Stimulated activated naive CD8-positive, alpha-beta T cell treated with anti-CD3 and anti-CD28 coated beads, Interleukin-15, amount 100 ng/mL, for 72 hours (primary cell): ENCODE measurements around the gene TRIM39.
"Not testable (repeated sequence)": the region's sequence is repeated elsewhere in the genome, so short reads cannot be mapped to it uniquely, and the experiment has no call there.

Experiments used
- ATAC-seq: fragments of 150-1000 bp; cut with Tn5 transposase; 2 replicates; pipeline ENCODE4 v1.10.0; 2021; ENCODE audit warnings: mild to moderate bottlenecking, moderate library complexity
- DNase-seq, 2 donors: peaks; one replicate each; pipeline ENCODE4 v3.0.0; 2021 to 2022
- H3K27ac Mint-ChIP-seq, 2 donors: one replicate each; pipeline ENCODE4 v1.8.0; 2022; ENCODE audit warnings: mild to moderate bottlenecking in 2 of 2, mixed read lengths in 2 of 2, moderate library complexity in 2 of 2
- H3K27me3 Mint-ChIP-seq: one replicate; pipeline ENCODE4 v1.8.0; 2022; ENCODE audit warnings: mixed read lengths
- H3K4me1 Mint-ChIP-seq: one replicate; pipeline ENCODE4 v1.8.0; 2022; ENCODE audit warnings: mild to moderate bottlenecking, mixed read lengths
- H3K4me3 Mint-ChIP-seq, 2 donors: one replicate each; pipeline ENCODE4 v1.8.0; 2022; ENCODE audit warnings: mild to moderate bottlenecking in 2 of 2, mixed read lengths in 2 of 2, moderate library complexity in 1 of 2
- H3K9me3 Mint-ChIP-seq, 2 donors: one replicate each; pipeline ENCODE4 v1.8.0; 2022; ENCODE audit warnings: mixed read lengths in 2 of 2

Gene TRIM39

DNA sequence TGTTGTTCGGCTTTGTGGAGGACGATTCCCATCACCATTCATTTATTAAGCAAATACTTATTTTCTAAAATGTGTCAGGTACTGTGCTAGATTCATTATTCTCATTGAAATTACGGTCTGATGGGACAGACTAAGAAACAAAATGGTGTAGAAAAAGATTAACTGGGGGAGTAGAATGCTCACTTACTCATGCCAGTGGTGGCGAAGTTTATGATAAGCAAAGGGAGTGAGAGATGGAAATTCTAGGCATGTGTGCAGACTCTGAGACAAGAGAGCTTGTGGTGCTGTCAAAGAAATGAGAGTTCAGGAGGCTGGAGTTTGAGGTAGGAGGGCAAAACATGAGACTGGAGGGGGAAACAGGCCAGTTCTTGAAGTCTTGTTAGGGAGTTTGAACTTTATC is 19.1 kb downstream of the TRIM39 start:
- DNase-seq (no peak), ATAC-seq (no peak)
- Mint-ChIP-seq H3K27ac (peak overlapping the region; percentile 69 to 88), H3K27me3 (no peaks in the 10 kb centered on the region), H3K9me3 (no peaks in the 10 kb centered on the region), H3K4me3 (peak overlapping the region; percentile 83 to 90), H3K4me1 (peaks cover 54% of the 10 kb centered on the region)

DNA sequence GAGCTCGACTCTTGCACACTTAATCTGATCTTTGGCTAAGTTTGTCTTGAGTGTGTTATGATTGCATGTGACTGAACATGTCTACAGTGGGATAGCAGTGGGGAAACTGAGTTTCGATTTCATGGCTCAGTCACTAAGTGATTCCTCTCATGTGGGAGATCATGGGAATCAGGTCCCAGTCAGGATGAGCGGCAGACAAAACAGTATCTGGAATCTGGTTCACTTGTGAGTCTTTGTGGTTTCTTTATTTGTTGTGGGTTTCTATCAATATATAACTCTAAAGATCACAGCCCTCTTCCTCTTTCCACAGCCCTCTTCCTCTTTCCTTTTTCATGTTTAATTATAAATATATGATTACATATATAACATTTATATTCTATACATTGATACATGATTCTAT is 22.2 kb downstream of the TRIM39 start:
- H3K27me3 Mint-ChIP-seq, result peaks cover 16% of the 10 kb centered on the region
- no peaks in the 10 kb centered on the region for H3K9me3 Mint-ChIP-seq
- peaks cover 62% of the 10 kb centered on the region for H3K4me1 Mint-ChIP-seq
- DNase-seq (no peak), ATAC-seq (no peak)
- H3K4me3 Mint-ChIP-seq, result no peak overlapping the region
- no peak overlapping the region for H3K27ac Mint-ChIP-seq

DNA sequence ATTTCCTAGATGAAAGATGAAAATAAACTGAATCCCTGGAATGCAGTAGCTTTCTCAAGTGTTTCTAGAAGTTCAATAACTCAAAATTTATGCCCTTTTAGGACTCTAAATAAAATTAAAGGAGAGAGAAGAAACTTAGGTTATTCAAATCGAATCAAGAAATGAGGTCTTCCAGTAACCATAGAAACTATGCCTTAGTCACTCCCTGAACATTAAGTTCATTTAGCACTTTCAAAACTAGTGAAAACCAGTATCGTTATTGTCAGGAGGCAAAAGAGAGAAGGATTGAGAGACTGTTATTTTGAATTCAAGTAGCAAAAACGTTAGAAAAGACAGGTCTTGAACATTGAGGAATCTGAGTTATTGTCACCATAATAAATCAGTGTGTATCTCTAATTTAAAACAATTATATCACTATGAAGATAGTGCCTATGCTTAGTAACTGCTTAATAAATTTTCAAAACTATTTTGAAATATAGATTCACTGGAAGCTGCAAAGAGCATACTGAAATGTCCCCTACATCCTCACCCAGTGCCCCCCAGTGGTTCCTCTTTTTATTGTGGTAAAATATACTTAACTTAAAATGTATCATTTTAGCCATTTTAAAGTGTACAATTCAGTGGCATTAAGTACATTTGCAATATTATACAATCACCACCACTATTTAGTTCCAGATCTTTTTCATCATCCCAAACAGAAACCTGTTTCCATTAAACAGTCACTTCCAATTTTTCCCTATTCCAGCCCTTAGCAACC is 22.9 kb downstream of the TRIM39 start:
- DNase-seq (no peak), ATAC-seq (no peak)
- Mint-ChIP-seq H3K27me3 (peaks cover 16% of the 10 kb centered on the region), H3K9me3 (no peaks in the 10 kb centered on the region), H3K4me1 (peaks cover 56% of the 10 kb centered on the region), H3K27ac (no peak overlapping the region), H3K4me3 (no peak overlapping the region)

DNA sequence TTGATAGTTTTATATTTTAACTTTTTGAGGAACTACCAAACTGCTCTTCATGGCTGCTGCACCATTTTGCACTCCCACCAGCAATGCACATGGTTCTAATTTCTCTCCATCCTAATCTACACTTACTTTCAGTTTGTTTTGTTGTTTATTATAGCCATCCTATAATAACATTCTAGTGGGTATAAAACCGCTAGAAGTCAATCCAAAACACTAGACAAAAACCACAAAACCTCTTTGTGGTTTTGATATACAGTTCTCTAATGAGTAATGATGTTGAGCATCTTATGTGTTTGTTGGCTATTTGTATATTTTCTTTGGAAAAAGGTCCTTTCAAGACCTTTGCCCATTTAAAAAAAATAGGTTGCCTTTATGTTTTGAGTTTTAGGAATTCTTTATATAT is 23.8 kb downstream of the TRIM39 start:
- no peak overlapping the region for H3K4me3 Mint-ChIP-seq
- H3K27me3 Mint-ChIP-seq, result peaks cover 24% of the 10 kb centered on the region
- peak; percentile 74 for ATAC-seq
- H3K4me1 Mint-ChIP-seq, result peaks cover 51% of the 10 kb centered on the region
- no peak for DNase-seq
- no peak overlapping the region for H3K27ac Mint-ChIP-seq
- no peaks in the 10 kb centered on the region for H3K9me3 Mint-ChIP-seq

DNA sequence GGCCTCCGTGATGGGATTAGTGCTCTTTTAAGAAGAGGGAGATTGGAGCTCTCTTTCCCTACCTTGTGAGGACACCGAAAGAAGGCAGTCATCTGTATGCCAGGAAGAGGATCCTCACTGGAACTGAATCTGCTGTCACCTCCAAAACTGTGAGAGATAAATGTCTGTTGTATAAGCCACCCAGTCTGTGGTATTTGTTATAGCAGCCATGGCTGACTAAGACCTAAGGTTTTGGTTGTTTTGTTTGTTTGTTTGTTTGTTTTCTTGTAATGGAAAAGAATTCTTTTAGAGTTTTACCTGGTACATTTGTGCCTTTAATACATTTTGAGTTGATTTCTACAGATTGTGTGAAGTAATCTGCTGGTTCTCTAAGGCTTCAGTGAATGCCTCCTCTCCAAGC is 25.8 kb downstream of the TRIM39 start:
- Mint-ChIP-seq H3K4me1 (peaks cover 37% of the 10 kb centered on the region), H3K9me3 (no peaks in the 10 kb centered on the region), H3K4me3 (no peak overlapping the region), H3K27me3 (peaks cover 36% of the 10 kb centered on the region), H3K27ac (no peak overlapping the region)
- ATAC-seq, result no peak
- no peak for DNase-seq

DNA sequence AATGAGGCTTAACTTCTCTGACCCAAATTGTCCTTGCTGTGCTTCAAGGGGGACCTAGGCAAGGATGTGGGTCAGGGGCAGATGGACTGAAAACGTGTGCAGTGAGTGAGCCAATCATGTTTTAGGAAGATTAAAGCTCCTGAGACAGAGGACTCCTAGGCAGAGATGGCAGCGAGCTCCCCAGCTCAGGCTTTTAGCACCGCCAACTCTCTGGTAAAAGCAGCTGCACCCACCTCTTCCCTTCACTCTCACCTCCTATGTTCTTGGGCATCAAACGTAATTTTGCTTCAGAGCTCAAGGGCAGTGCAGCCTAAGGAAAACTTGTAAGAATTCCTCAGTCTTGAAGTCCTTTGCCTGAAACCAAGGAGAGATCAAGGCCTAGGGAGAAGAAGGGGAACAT is 28.6 kb downstream of the TRIM39 start:
- H3K4me3 Mint-ChIP-seq, result no peak overlapping the region
- DNase-seq (no peak), ATAC-seq (no peak)
- H3K27me3 Mint-ChIP-seq, result peaks cover 56% of the 10 kb centered on the region
- H3K27ac Mint-ChIP-seq, result no peak overlapping the region
- H3K4me1 Mint-ChIP-seq, result peaks cover 24% of the 10 kb centered on the region
- H3K9me3 Mint-ChIP-seq, result no peaks in the 10 kb centered on the region

DNA sequence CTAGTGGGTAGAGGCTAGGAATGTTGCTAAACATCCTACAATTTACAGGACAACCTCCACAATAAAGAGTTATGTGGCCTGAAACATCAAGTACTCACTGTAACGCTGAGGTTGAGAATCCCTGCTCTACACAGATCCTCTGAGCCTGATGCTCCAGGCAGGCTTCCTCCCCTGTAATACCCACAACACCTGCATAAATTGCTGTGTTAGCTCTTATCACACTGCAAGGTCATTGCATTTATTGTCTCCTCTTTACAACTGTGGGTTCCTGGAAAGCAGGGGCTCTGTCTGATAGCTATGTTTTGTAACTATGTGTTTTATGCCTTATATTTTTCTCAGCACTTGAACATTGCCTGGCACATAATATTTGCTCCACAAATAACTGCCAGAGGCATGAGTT is 29.8 kb downstream of the TRIM39 start:
- no peak for DNase-seq
- Mint-ChIP-seq H3K4me3 (no peak overlapping the region), H3K27me3 (peaks cover 69% of the 10 kb centered on the region), H3K27ac (no peak overlapping the region), H3K4me1 (peaks cover 14% of the 10 kb centered on the region), H3K9me3 (no peaks in the 10 kb centered on the region)
- ATAC-seq, result no peak

DNA sequence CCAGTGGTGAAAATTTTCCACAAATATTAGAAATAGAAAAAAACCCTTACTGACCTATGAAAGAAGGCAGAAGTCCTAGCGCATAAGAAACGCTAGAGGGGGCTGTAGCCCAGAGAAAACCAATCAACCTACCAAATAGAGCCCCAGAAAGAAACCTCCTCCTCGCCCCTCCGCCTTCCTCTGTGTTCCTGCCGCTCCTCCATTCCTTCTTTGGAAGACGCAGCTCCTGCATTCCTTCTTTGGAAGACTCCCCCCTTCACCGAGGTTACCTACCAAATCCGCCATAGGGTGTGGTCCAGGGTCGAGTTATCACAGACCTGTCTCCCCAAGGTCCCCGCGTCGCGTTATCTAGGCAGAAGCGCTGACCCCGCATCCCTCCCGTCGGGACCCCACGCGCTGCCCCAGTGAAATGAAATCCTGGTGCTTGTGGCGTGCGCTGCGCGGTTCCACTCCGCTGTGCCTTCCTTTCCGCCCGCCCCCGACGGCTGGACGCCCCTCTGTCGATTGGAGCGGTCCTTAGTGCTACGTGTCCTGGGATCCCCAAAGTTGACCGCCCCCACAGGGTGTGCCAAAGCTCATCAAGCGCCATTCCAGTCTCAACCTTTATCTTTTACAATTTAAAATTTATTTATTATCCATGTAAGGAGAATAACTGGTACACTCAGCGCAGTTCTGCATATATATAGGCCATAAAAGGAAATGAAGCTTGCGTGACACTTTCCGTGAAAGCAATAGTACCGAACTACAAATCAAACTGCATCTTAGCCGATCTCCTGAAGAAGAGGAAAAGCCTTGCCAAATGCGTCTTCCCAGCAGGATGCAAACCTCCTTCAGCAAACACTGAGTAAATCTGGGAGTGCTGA is 31.2 kb downstream of the TRIM39 start:
- peaks cover 67% of the 10 kb centered on the region for H3K27me3 Mint-ChIP-seq
- no peak overlapping the region for H3K27ac Mint-ChIP-seq
- H3K9me3 Mint-ChIP-seq, result no peaks in the 10 kb centered on the region
- H3K4me3 Mint-ChIP-seq, result peak overlapping the region; percentile 78 to 85
- H3K4me1 Mint-ChIP-seq, result peaks cover 8% of the 10 kb centered on the region
- ATAC-seq, result peak; percentile 85
- DNase-seq, result peak; percentile 44 to 48

DNA sequence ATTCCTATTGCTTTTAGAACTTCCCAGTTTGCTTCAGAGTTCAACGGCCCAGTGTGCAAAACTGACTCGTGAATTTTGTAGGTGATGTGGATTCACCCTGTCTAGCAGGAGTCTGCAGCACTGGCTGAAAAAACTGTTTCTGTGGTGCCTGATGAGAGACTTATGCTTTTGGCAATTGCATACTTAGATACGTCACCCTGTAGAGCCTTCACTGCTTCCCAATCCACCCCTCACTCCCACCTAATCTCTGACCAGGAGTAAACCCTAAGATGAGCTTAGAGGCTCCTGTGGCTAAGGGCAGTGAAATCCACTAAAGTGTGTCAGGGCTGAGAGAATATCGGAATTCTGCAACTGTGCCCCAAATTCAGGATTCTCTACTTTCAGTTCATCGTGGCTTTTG is 32.5 kb downstream of the TRIM39 start:
- Mint-ChIP-seq H3K27ac (no peak overlapping the region), H3K9me3 (no peaks in the 10 kb centered on the region), H3K4me3 (no peak overlapping the region), H3K4me1 (peaks cover 8% of the 10 kb centered on the region), H3K27me3 (peaks cover 64% of the 10 kb centered on the region)
- ATAC-seq (no peak), DNase-seq (no peak)

DNA sequence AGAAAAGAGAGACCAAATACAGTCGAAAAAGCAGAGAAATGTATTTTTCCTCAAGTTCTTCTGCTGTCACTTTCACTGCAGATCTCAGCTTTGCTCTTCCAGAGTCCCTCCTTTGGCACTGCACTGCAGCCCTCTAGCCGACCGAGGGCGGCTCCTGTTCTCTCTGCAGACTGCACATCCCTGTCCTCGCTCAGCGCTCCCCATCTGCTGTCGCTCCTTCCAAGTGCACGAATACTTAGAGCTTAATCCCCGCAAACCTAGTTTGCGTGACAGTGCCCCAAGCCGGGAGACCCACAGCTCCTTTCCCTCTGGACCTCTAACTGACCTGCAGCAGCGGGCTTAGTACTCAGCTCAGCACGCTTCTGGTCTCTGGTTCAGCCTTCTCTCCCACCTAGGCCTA is 33.4 kb downstream of the TRIM39 start:
- H3K9me3 Mint-ChIP-seq, result no peaks in the 10 kb centered on the region
- no peak overlapping the region for H3K4me3 Mint-ChIP-seq
- DNase-seq (no peak), ATAC-seq (no peak)
- H3K27ac Mint-ChIP-seq, result no peak overlapping the region
- peaks cover 8% of the 10 kb centered on the region for H3K4me1 Mint-ChIP-seq
- peaks cover 63% of the 10 kb centered on the region for H3K27me3 Mint-ChIP-seq

DNA sequence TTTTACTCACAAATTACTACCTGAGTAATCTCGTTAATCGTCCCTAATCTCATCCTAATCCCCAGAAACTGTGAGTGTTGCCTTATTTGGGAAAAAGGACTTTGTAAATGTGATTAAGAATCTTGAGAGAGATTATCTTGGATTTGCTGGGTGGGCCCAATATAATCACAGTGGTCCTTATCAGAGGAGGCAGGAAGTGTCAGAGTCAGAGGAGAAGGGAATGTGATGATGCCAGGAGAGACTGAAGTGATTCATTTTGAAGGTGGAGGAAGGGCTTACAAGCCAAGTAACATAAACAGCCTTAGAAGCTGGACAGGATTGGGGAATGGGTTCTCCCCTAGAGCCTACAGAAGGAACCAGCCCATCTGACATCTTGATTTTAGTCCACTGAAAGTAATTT is 34.9 kb downstream of the TRIM39 start:
- no peak for ATAC-seq
- no peak for DNase-seq
- Mint-ChIP-seq H3K27ac (no peak overlapping the region), H3K4me1 (peaks cover 8% of the 10 kb centered on the region), H3K27me3 (peaks cover 71% of the 10 kb centered on the region), H3K4me3 (no peak overlapping the region), H3K9me3 (no peaks in the 10 kb centered on the region)

DNA sequence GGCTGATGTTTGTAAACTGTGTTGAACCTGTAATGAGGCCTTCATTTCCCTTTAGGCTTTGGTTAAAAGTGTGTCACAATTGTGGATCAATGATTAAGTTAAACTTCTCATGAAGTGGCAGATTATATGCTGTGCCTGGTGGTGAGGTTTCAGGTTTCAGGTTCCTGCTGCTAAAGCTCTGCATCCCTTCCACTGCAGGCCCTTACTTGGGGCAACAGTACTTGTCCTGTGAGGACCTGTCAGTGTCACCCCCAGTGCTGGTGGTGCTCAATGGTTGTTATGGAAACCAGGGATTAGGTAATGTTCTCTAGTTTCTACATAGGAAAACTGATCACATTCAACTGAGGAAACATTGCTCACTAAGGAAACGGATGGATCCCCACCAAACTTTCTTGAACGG is 36.7 kb downstream of the TRIM39 start:
- no peak for ATAC-seq
- Mint-ChIP-seq H3K4me3 (no peak overlapping the region), H3K27me3 (peaks cover 67% of the 10 kb centered on the region), H3K9me3 (no peaks in the 10 kb centered on the region), H3K27ac (no peak overlapping the region), H3K4me1 (no peaks in the 10 kb centered on the region)
- DNase-seq, result no peak

DNA sequence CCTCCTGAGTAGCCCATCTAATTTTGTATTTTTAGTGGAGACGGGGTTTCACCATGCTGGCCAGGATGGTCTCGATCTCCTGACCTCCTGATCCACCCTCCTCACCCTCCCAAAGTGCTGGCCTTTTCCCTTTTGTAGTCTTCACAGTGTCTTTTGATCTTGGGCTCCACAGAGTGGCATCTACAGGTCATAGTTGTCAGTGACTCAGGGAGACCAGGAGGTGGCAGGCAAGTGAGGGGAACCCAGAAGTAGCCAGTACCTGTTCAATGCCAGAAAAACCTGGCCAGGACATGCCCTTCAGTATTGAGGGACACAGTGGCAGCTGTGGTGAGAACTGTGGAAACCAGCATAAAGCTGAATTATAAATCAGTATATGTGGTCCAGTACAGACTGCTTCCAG is 37.9 kb downstream of the TRIM39 start:
- peak; percentile 48 for ATAC-seq
- Mint-ChIP-seq H3K27me3 (peaks cover 65% of the 10 kb centered on the region), H3K27ac (no peak overlapping the region), H3K9me3 (no peaks in the 10 kb centered on the region), H3K4me3 (no peak overlapping the region), H3K4me1 (no peaks in the 10 kb centered on the region)
- no peak for DNase-seq

DNA sequence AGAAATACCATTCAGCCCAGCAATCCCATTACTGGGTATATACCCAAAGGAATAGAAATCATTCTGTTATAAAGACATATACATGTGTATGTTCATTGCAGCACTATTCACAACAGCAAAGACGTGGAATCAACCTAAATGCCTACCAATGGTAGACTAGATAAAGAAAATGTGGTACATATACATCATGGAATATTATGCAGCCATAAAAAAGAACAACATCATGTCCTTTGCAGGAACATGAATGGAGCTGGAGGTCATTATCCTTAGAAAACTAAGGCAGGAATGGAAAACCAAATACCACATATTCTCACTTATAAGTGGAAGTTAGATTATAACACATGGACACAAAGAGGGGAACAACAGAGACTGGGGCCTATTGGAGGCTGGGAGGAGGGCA is 42.6 kb downstream of the TRIM39 start:
- not testable (repeated sequence) for ATAC-seq, DNase-seq, H3K27ac Mint-ChIP-seq, H3K4me1 Mint-ChIP-seq, H3K4me3 Mint-ChIP-seq, H3K9me3 Mint-ChIP-seq
- H3K27me3 Mint-ChIP-seq, result peaks cover 35% of the 10 kb centered on the region

DNA sequence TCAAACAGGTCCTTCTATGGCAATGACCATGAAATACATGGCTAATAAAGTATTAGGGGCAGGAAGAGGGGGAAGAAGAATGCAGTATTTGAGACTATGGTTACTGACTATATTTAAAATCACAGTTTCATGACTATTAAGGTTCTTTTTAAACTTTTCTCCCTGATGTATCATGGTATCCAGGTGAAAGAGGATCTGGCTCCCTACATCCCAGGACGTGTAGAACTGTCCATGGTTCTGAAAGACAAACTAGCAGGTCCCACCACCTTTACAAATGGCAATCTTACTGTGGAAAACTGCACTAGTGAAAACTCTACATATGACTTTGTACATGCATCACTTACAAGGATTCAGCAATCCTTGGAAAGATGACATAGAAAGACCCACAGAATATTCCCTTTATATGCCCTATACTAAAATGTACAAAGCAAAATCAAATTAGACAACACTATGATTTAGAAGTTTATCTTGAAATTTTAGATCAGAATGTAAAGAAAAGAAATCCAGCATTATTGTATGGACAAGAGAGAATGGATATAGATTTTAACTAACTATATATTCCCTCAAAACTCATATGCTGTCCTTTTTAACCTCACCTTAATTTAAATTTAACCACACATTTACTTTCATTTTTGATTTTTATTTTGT is 51.7 kb downstream of the TRIM39 start:
- DNase-seq (no peak), ATAC-seq (no peak)
- no peak overlapping the region for H3K27ac Mint-ChIP-seq
- no peak overlapping the region for H3K4me3 Mint-ChIP-seq
- H3K9me3 Mint-ChIP-seq, result no peaks in the 10 kb centered on the region
- peaks cover 50% of the 10 kb centered on the region for H3K27me3 Mint-ChIP-seq
- no peaks in the 10 kb centered on the region for H3K4me1 Mint-ChIP-seq

DNA sequence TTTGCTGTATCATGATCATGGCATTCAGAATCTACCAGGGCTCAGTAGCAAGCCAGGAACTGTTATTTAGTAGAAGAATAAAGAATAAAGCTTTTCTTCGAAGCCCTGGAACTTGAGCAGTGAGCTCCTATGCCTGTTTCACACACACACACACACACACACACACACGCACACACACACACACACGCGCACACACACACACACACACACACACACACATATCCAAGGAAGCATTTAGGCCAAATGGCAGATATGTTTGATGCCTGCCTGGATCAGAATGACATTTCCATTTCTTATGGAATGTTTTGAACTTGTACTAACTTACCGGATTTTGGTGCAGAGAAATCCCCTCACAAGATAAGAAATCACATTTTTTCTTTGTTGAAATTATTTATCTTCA is 53.7 kb downstream of the TRIM39 start:
- H3K9me3 Mint-ChIP-seq, result no peaks in the 10 kb centered on the region
- DNase-seq, result no peak
- ATAC-seq, result no peak
- H3K4me1 Mint-ChIP-seq, result no peaks in the 10 kb centered on the region
- H3K27me3 Mint-ChIP-seq, result peaks cover 61% of the 10 kb centered on the region
- H3K4me3 Mint-ChIP-seq, result no peak overlapping the region
- no peak overlapping the region for H3K27ac Mint-ChIP-seq
